ENCODE measurements around the gene LITAF. TPM values are rescaled to one million over a fixed set of nuclear protein-coding genes. Genes with fewer than 3 reads are reported as not detected.

LITAF gene
- total RNA-seq, 4 donors from 2014 or later, result 59.7 to 93.5 (median 64.8) TPM

GRCh38 chr16:11620243-11621003, 33.7 kb upstream of the LITAF start:
- TF ChIP-seq CTCF (IDR thresholded peaks at IDR 0.05; ENCODE audit: low read depth), result no peak

- TF ChIP-seq CTCF (IDR thresholded peaks at IDR 0.05; ENCODE audit: low read depth), result no peak
These were observed 32.7 kb upstream of the LITAF start for GRCh38 chr16:11619327-11619851.

- no peak for TF ChIP-seq CTCF (IDR thresholded peaks at IDR 0.05; ENCODE audit: low read depth)
These were observed 31.5 kb upstream of the LITAF start for GRCh38 chr16:11618107-11618717.

- TF ChIP-seq CTCF (IDR thresholded peaks at IDR 0.05; ENCODE audit: low read depth), result no peak
These were observed 29.2 kb upstream of the LITAF start for GRCh38 chr16:11615748-11616447.

- no peak for TF ChIP-seq CTCF (IDR thresholded peaks at IDR 0.05; ENCODE audit: low read depth)
These were observed 28.0 kb upstream of the LITAF start for GRCh38 chr16:11614587-11615175.

GRCh38 chr16:11613381-11614303, 26.9 kb upstream of the LITAF start:
- no peak for TF ChIP-seq CTCF (IDR thresholded peaks at IDR 0.05; ENCODE audit: low read depth)

Data from subcutaneous adipose tissue (tissue), 4 donors.